ENCODE measurements around the gene NF2. TPM values are rescaled to one million over a fixed set of nuclear protein-coding genes. Genes with fewer than 3 reads are reported as not detected.

NF2 gene
- total and polyA plus RNA-seq, 7 donors: 12.8 to 59.7 (median 43.2) TPM

- no peak overlapping the region for H3K27ac ChIP-seq
- 30 to 35% (median 31%) methylated on average over 2 of the region's 2 CpGs for WGBS, 3 donors
- no peak for ATAC-seq
- peaks cover 42% of the 10 kb centered on the region for H3K4me1 ChIP-seq
- no peak overlapping the region for H3K4me3 ChIP-seq
- no peaks in the 10 kb centered on the region for H3K9me3 ChIP-seq
- no peak for DNase-seq
- H3K36me3 ChIP-seq (ENCODE audit: insufficient read depth in 1 of 2, low read depth in 1 of 2): no peaks in the 10 kb centered on the region
- intact Hi-C loops (cut with DNase I): no loop called here
- no peaks in the 10 kb centered on the region for H3K27me3 ChIP-seq (ENCODE audit: insufficient read depth in 3 of 3, low read length in 2 of 3)
- no peak for TF ChIP-seq CTCF (IDR thresholded peaks at IDR 0.05)
Measured at GRCh38 chr22:29617922-29618629, 14.6 kb downstream of the NF2 start.

- ATAC-seq: peak; percentile 79 to 83 (median 81)
- WGBS, 3 donors: 30 to 32% (median 31%) methylated on average over 5 of the region's 5 CpGs
Measured at GRCh38 chr22:29621761-29622526, 18.5 kb downstream of the NF2 start.

GRCh38 chr22:29623059-29623458 lies 19.6 kb downstream of the NF2 start:
- 84% methylated on average over 6 of the region's 6 CpGs for WGBS, 3 donors
- Histone ChIP-seq H3K36me3 (ENCODE audit: insufficient read depth in 1 of 2, low read depth in 1 of 2) (no peaks in the 10 kb centered on the region), H3K9me3 (no peaks in the 10 kb centered on the region), H3K27ac (peak overlapping the region; percentile 32), H3K4me1 (peaks cover 46% of the 10 kb centered on the region), H3K27me3 (ENCODE audit: insufficient read depth in 3 of 3, low read length in 2 of 3) (no peaks in the 10 kb centered on the region), H3K4me3 (no peak overlapping the region)
- ATAC-seq (no peak), DNase-seq (no peak)
- TF ChIP-seq CTCF (IDR thresholded peaks at IDR 0.05): no peak
- intact Hi-C loops (cut with DNase I): no loop called here

More at GRCh38 chr22:29621761-29622526, 18.5 kb downstream of the NF2 start:
- no peak for DNase-seq
- H3K9me3 ChIP-seq: no peaks in the 10 kb centered on the region
- no peaks in the 10 kb centered on the region for H3K27me3 ChIP-seq (ENCODE audit: insufficient read depth in 3 of 3, low read length in 2 of 3)
- H3K27ac ChIP-seq: peak overlapping the region; percentile 64
- H3K4me3 ChIP-seq: no peak overlapping the region
- H3K4me1 ChIP-seq: peaks cover 54% of the 10 kb centered on the region
- intact Hi-C loops (cut with DNase I): no loop called here
- no peak for TF ChIP-seq CTCF (IDR thresholded peaks at IDR 0.05)
- H3K36me3 ChIP-seq (ENCODE audit: insufficient read depth in 1 of 2, low read depth in 1 of 2): no peaks in the 10 kb centered on the region

- Histone ChIP-seq H3K36me3 (ENCODE audit: insufficient read depth in 1 of 2, low read depth in 1 of 2) (no peaks in the 10 kb centered on the region), H3K27me3 (ENCODE audit: insufficient read depth in 3 of 3, low read length in 2 of 3) (no peaks in the 10 kb centered on the region), H3K27ac (peak overlapping the region; percentile 32), H3K4me1 (peaks cover 40% of the 10 kb centered on the region), H3K4me3 (no peak overlapping the region), H3K9me3 (no peaks in the 10 kb centered on the region)
- ATAC-seq (no peak), DNase-seq (no peak)
- intact Hi-C loops (cut with DNase I): no loop called here
- TF ChIP-seq CTCF (IDR thresholded peaks at IDR 0.05): no peak
- 63 to 73% (median 66%) methylated on average over 6 of the region's 6 CpGs for whole genome bisulfite sequencing, 3 donors
Measured at GRCh38 chr22:29623553-29624169, 20.2 kb downstream of the NF2 start.

Data from psoas muscle (tissue), 8 donors.